Left kidney (tissue), 2 donors: ENCODE results near the gene SLC2A6. TPM values are rescaled to one million over a fixed set of nuclear protein-coding genes. Genes with fewer than 3 reads are reported as not detected.

Experiments used
- DNase-seq: peaks from one replicate; pipeline ENCODE4 v3.0.0-alpha.2; 2013
- polyA plus RNA-seq: library from polyadenylated mRNA; unstranded; fragments of 120-200 nt; gene quantifications from one replicate; pipeline ENCODE4 v1.2.1, GENCODE V29; 2013; ENCODE audit not compliant: insufficient read length

Gene SLC2A6
- polyA plus RNA-seq, 1 donor: 1.0 TPM

DNA sequence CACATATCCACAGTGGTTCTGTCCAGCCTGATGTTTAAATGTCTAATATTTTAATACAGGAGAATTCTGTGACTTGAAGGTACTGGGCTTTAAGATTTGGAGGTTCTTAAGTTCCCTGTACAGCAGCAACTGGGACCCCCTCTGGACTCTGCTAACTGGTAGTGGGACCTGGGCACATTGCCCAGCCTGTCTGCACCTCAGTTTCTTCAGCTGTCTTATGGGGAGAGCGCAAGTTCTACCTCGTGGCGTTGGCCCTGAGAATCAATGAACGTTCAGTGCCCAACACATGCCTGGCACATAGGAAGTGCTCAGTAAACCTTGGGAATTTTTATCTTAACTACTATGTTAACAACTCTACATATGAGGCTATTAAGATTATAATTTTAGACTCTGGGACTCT, 1.4 kb downstream of the SLC2A6 start:
- DNase-seq: no peak

DNA sequence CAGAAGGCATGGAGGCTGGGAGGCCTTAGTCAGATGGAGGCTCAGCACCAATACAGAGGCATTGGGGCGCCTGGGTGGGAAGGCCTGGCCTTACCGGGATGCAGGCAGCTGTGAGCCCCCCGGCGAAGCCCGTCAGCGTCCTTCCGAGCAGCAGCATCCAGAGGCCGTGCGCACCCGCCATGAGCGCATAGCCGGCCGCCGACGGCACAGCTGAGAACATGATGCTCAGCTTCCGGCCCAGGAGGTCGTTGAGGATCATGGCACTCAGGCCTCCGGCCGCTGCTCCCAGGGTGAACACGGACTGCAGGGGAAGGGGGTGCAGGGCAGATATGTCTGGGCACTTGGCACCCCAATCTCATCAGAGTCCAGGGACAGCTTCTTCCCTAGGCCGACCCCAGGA, 2.0 kb downstream of the SLC2A6 start:
- no peak for DNase-seq

DNA sequence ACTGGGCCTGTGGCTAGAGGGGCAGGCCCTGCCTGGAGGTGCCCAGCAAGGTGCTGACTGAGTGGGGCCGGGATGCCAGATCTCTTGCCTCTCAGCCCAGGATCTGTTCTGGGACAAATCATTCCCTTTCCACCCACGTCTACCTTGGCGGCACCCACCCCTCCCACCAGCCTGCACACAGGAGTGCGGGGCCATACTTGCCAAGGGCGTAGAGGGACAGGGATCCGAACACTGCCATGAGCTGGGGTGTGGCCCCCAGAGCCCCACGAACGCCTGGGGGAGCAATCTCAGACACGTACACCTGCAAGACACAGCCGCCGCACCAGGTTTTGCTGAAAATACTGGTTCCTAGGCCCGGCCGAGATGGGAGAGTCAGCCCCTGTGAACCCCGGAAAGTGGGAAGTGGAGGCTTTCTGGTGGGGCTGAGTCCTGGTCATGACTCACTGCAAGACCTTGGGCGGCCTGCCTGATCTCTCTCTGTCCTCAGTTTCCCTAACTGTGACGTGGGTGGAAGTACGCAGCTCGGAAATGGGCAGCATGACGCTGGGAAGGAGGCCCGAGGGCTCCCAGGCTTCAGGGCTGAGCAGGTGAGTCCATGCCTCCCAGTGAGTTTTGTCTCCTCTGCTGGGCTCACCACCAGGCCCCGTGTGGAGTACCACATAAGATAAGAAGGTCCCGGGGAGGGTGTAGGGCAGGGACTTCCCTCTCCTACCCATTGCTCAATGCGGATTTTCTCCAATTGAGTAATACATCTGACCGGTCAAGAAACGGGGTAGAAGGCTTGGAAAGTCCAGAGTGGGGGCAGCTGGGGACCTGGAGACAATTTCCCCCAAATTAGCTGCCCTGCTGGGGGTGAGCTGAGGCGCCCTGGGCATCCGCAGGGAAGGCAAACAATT, 2.6 kb downstream of the SLC2A6 start:
- DNase-seq: no peak

DNA sequence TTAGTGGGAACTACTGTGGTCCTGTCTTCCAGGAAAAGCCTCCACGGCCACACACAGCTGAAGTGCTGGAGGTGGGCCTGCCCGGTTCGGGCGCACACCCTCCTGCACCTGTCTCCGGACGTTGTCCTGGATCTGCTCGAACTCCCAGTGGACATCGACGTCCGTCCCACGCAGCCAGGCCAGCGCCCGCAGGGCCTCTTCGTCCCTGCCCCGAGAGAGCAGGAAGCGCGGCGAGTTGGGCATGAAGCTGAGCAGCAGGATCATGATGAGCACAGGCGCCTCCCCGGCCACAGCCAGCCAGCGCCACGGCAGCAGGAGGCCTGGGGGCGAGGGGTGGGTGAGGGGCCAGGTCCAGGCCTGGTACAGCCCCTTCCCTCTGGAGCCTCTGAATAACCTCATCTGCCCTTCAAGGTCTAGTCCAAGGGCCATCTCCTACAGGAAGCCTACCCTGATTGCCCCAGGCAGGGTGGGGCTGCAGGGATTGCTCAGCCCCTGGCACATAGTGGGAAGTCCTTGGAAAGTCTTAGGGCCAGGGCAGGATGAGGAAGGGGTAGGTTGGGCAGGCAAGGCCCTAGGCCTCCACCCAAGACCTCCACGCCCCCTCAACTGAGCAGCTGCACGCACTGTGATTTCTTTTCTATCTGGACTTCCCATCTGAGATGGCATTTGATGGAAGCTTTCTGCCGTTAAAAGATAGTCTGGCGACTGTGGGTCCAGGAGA, 3.4 kb downstream of the SLC2A6 start:
- no peak for DNase-seq

DNA sequence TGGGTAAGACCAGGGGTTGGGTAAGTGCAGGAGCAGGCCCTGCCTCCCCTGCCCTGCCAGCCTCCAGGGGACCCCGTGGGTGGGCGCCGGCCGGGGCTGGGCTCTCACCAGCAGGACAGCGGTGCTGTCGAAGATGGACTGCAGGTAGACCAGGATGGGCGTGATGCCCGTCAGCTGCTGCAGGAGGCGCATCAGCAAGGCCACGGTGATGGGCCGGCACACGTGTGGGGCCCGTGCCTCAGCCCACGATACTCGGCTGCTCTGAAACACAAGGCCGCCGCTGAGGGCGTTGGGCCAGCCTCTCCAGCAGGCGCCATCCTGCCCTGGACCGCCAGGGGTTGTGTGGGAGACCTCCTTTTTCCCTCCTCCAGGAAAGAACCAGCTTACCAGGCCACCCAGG, 4.0 kb downstream of the SLC2A6 start:
- no peak for DNase-seq

DNA sequence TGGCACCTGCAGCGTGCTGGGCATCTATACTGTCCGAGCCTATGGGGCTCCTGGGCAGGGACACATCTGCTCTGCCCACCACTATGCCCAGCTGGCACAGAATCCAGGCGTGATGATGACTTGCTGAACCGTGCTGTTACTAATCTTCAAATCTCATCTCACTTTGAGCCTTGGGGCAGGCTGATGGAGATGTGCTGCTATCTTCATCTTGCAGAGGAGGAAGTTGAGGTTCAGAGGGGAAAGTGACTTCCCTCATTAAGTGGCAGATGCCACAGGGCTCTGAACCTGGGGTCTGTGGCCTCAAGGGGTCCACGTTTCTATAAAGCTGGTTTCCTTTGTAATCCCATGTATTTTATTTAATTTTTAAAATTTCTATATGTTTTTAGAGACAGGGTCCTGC, 4.7 kb downstream of the SLC2A6 start:
- no peak for DNase-seq

DNA sequence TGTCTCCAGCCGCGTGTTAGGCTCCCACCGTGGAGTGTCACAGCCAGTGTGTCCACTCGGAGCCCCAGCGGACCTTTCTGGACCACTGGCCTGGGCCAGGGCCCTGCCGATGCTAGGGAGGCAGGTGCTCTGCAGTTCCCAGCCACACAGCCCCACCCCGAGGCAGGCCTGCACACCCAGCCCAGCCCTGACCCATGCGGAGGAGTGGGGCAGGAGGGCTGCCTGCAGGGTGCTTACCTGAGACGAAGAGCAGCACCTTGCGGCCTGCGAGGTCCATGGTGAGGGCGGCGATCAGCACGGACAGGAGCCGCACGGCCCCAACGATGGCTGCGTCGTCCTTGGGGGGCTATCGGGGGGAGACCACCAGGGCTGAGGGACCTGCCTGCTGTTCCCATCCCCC, 5.2 kb downstream of the SLC2A6 start:
- no peak for DNase-seq

DNA sequence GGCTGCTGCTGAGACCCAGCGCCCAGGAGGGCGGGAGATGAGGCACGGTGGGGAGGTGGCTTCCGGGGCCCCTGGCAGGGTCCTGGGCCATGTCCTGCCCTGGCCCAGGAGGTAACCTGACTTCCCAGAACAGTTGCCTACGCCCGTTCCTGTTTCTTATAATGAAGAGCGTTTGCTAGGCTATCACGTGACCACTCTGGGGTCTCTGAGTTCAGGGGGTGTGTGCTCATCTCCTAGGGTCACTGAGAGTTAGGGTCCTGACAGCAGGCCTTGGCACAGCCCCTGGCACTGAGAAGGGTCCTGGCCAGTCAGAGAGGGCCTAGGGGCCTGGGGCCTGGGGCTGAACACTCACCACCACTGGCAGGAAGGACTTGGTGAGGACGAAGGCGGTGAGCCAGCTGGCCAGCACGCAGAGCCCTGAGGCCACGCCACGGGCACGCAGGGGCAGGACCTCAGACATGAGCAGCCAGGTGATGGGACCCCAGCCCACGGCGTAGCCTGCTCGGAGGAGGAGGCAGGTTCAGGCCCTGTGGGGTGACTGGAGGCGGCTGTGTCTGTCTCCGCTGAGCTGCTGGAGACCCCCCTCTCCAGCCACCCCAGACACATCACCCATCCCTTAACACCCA, 6.0 kb downstream of the SLC2A6 start:
- no peak for DNase-seq

DNA sequence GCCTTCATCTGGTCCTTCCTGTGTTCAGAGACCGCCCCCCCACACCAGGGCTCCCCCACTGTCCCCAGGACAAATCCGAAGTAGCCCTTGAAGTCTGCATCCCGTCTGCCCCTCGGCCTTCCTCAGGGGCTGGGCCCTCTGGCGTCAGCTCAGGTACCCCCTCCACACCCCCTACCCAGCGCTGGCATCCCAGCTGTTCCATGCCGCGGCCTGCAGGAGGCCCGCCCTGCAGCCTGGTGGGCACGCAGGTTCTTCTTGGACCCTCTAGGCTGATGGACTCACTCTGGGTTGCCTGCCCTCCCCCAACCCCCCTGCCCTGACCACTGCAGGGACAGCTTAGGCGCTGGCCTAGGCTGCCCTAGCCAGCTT, 6.6 kb downstream of the SLC2A6 start:
- no peak for DNase-seq

DNA sequence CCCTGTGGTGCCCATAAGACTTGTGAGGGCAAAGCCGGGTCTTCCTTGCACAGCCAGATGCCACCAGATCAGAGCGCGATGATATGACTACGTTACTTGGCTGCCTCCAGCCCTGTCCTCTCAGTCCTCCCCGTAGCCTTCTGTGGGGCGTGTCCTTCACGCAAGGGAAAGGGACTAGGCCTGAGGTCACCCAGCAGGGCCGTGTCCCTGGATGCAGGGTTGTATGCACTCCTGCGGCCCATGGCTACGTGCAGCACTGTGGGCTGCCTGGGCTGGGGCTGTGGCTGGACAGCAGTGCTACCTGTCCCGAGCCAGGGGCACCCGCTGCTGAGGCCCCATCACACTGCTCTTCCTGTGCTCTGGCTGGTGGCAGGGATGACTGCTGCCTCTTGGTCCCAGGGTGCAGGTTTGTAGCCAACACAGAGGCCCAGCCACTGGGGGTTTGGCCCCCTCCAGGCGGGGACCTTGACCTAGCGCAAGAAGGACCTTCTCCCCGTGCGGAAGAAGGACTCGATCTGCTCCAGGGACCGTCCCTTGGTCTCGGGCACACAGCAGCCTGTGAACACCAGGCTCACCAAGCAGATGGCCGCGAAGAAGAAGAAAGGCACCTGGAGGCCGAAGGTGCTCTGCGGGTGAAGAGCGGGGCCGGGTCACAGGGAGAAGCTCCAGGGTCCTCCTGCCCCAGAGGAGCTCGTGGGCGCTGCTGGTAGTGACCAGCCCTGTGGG, 7.2 kb downstream of the SLC2A6 start:
- no peak for DNase-seq

DNA sequence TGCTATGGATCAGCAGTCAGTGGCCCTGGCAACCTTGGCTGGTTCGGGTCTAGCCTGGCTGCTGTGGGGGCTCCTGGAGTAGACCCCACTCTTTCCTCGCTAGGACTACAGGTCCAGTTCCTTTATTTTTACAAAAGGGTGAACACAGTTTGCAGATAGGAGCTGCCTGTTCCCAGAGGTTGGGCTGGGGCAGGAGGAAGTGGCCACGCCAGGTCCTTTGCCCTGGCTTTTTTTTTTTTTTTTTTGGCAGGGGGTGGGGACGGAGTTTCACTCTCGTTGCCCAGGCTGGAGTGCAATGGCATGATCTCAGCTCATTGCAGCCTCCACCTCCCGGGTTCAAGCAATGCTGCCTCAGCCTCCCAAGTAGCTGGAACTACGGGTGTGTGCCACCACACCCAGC, 7.9 kb downstream of the SLC2A6 start:
- no peak for DNase-seq

DNA sequence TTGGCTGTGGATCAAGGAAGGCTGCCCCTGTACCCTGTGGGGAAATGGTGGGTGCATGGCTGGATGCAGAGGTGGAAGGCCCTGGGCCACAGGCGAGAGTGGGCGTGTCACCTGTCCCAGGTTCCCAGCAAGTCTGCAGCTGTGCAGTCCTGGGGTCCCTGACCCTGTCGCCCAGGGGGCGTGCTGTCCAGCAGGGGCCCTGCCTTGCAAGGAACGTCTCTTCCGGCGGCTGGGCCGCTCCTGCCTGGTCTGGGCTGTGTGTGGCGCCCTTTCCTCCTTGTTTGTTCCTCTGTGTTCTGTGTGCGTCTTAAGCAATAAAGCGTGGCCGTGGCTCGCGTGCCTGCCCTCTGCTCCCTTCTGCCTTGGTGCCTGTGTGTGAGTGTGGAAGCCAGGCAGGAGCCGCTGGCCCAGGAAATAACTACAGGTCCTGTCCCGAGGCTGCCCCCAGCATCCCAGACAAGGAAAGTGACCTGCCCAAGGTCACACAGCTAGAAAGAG, 8.4 kb downstream of the SLC2A6 start:
- DNase-seq: no peak

DNA sequence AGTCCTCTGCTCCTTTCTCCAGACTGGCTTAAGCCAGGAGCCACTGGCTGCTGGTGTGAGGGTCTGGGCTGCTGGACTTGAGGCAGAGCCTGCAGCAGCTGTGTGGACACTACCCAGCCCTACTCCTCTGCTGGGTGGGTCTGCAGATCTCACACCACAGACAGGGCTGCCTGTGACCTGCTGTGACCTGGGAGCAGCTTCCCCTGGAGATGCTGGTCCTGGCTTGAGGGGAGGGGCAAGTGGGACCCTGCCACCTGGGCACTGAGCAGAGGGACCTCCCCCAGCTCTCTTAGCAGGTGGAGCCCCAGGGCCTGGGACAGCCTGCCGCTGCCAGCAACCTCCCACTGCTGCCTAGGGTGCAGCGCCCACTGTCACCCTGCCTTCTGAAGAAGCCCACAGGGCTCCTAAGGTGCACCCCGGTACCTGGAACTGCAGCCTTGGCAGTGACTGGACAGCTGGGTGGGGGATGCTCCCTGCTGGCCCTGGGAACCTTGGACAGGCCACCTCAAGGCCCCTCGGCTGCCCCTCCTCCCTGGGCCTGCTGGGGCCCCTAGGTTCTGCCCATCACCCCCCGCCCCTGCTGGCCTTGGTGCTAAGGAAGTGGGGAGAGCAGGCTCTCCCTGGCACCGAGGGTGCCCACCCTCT, 10.0 kb downstream of the SLC2A6 start:
- DNase-seq: no peak

DNA sequence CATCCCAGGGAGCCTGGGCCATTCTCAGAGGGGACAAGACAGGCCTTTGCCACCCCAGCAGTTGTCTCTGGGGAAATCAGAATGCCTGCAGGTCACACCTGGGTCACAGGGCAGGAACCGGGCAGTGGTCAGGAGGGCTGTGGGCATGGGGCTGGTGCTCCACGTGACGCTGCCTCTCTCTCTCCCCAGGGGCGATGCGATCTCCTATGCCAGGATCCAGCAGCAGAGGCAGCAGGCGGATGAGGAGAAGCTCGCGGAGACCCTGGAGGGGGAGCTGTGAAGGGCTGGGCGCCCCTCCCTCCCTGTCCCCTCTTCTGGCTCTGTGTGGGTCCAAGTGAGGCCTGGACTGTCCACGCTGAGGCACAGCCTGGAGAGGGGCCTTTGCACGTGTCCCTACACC, 10.5 kb downstream of the SLC2A6 start:
- no peak for DNase-seq

DNA sequence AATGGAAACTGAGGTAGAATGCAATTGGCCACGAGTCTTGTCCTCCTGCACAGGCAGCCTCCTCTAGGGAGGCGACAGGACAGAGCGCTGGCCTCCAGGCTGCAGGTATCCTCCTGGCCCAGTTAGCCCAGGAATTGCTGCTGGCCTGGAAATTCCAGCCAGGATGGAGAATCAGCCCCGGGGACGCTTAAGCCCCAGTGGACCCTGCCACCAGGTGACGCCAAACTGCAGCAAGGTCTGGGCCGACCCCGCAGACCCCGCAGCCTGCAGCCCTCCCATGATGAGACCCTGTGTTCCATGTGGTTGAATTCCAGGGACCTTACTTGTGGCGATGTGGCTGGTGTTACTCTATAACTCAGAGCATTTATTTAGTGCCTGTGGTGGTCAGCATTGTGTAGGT, 11.8 kb downstream of the SLC2A6 start:
- no peak for DNase-seq

DNA sequence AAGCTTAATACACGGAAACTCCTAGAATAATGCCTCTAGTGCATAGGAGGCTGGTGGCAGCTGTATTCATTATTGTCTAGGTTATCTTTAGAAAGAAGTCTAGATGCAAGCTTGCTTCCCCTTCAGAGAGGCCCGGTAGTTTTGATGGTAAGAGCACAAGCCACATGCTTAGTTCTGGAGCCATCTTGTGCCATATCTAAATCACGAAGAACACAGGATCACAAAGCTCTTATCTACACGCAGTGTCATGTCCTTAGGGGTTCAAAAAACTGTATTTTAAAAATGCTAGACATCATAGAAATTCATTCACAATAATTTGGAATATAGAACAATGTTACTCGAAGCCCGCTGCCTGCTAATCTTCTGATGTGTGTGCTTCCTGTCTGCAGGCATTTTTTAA, 12.9 kb downstream of the SLC2A6 start:
- DNase-seq: no peak

DNA sequence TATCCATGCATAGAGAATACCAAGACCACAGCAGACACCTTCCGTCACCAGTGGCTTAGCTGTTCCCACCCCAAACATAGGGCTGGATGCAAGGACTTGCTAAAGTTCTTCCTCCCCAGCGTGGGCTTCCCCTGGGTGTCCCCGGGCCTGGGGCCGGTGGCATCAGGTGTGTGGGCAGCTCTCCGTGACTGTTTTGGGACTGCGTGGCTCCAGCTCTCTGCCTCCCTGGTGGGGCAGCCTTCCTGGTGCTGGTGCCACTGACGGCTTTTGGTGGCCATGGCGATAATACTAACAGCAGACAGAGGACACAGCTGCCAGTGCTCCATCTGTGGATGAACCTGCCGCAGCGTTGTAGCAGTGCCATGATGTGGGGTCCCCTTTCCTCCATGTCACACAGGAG, 14.3 kb downstream of the SLC2A6 start:
- no peak for DNase-seq

DNA sequence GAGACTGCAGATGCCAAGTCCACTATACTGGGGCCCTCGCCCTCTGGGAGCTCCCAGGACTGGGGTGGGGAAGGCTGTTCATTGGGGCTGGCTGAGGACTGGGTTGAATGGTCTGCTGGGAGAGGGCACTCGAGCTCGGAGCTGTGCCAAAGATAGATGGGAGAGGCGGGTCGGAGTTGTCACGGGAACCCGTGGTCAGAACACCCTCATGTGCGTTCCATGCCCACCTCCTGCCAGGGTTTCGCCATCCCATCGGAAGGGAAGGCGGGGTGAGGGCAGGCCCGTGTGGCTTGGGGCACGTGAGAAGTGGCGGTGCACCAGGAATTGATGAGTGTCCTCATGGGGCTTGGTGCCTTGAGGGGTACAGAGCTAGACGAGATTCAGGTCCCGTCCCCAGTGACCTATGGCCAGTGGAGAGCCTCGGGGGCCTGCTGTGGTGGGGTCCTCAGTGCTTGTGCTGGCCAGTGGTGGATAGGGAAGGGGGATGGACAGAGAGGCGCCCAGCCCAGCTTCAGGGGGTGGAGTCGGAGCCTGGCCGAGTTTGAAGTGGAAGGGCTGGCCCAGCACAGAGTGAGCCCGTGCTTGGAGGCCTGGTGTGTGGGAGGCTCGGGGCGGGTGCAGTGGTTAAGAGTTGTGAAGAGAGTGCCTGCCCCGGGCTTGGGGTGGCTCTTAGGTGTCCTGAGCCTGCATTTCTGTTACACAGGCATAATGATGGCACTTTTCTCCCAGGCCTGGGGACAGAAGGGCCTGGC, 14.9 kb downstream of the SLC2A6 start:
- no peak for DNase-seq

DNA sequence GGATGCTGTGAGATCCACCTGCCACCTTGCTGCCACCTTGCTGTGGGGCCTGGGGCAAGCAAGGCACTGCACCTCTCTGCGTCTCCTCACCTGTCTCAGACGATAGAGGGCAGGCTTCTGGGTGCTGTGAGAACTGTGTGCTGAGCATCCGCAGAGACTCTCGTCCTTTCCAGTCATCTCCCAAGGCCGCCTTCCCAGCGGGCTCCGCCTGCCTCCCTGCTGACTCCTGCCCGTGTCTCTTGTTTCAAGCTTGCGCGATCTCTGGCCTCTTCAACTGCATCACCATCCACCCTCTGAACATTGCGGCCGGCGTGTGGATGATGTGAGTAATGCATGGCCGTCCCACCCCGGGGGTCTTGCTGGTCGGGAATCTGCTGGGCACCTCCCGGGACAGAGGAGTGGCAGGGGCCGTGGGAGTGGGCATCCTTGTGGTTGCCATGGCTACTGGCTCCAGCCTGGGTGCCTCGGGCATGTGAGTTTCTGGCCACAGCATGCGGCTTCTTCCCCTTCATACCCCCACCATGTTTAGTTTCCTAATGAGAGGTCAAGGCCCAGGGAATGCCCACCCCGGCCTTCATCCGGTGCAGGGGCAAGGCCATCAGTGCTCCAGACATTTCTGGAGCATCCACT, 15.6 kb downstream of the SLC2A6 start:
- DNase-seq: no peak

DNA sequence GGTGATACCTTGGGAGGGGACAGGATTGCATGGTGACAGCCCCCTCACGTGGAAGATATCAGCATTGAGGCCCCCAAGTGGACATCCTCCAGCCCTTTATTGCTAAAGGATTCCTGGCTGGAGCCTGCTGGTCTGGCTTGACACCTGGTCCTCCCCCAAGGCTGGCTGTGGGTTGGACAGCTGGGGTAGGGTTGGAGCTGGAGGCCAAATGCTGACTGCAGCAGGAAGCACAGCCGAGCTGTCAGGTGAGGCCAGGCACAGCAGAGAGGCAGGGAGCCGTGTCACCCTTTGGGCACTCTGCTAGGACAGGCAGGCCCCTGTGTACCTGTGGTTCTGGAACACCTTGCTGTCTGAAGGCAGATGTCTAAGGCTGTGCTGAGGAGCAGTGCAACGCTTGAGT, 16.9 kb downstream of the SLC2A6 start:
- DNase-seq: no peak
